K562 (cell line): ENCODE results near the gene CHRDL2.

Experiments
- CREB1 ChIP-seq, 2 experiments: sonication (generic) in 1 of 2; formaldehyde crosslinking in 1 of 2; IDR thresholded peaks; 2 replicates each; pipeline versions ENCODE4 v1.6.1 to v1.8.0; 2012 to 2022; ENCODE audit warnings: inconsistent platforms in 1 of 2, mild to moderate bottlenecking in 1 of 2, missing genetic modification reagents in 1 of 2, moderate library complexity in 1 of 2
- KLF16 ChIP-seq: IDR thresholded peaks from 2 replicates; pipeline ENCODE4 v1.6.1; 2016; ENCODE audit warnings: antibody characterized with exemption
- SP2 ChIP-seq: IDR thresholded peaks from 2 replicates; pipeline ENCODE4 v1.6.1; 2011; ENCODE audit warnings: mild to moderate bottlenecking, low read depth, low read length, moderate library complexity; ENCODE audit not compliant: poor library complexity, severe bottlenecking; ENCODE audit errors: extremely low read depth
- ZNF121 ChIP-seq: sonication (generic); formaldehyde crosslinking; conservative IDR thresholded peaks from 2 replicates; pipeline ENCODE4 v1.8.0; 2022; ENCODE audit warnings: missing genetic modification reagents

- TF ChIP-seq ZNF121 (CRISPR knock-in tag) = no peak
- no peak for TF ChIP-seq KLF16
- no peak for TF ChIP-seq CREB1 (IDR thresholded peaks at IDR 0.05)
- peak; percentile 22; the same call in 1 of the 2 replicates for TF ChIP-seq CREB1 (CRISPR knock-in tag; IDR thresholded peaks at IDR 0.05)
- TF ChIP-seq SP2 = no peak
Measured at GRCh38 chr11:74739546-74740270, 8.5 kb upstream of the CHRDL2 start.
